A549 (cell line): ENCODE measurements around the gene SRGAP1.

Experiments used
- ESRRA ChIP-seq: fragments of 150-350 bp; IDR thresholded peaks from 2 replicates; pipeline ENCODE4 v1.6.1; 2014; ENCODE audit warnings: mild to moderate bottlenecking, low read length, borderline replicate concordance
- JUN ChIP-seq, 2 experiments: fragments of >200 bp; sonication (Bioruptor Twin); formaldehyde crosslinking; IDR thresholded peaks; 2 replicates in 1 of 2; 3 replicates in 1 of 2; pipeline ENCODE4 v1.6.1; 2016 to 2017
- POLR2A ChIP-seq: IDR thresholded peaks from 2 replicates; pipeline ENCODE4 v1.6.1; 2012; ENCODE audit warnings: mild to moderate bottlenecking, low read length
- POLR2AphosphoS2 ChIP-seq: conservative IDR thresholded peaks from 2 replicates; pipeline ENCODE4 v1.6.1; 2012; ENCODE audit warnings: low read length, improper control_type of control experiment, inconsistent platforms
- TF ChIP-seq, protein P1 (sequence below): fragments of >200 bp; sonication (Bioruptor Twin); formaldehyde crosslinking; IDR thresholded peaks from 3 replicates; pipeline ENCODE4 v1.5.1; 2016
- TF ChIP-seq, protein P2 (sequence below): fragments of 450-650 bp; IDR thresholded peaks from 2 replicates; pipeline ENCODE4 v1.6.1; 2014; ENCODE audit warnings: antibody characterized with exemption

DNA sequence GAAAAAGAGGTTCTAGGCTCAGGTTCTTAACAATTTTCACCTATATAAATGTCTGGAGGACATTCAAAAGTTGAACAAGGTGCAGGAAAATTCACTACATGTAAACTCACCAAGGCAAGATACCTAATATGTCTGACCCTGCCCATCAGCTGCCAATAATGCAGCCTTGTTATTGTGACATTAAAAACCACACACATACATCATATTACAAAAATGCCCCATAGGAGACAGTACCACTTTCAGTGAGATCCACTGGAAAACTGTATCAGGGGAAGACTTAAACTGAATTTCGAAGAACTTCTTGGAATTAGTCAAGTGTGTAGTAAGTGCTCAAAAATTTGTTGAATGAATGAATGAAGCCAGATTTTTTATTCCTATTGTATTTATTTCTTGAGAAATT, 294.5 kb downstream of the SRGAP1 start:
- no peak for TF ChIP-seq ESRRA
- TF ChIP-seq, protein P1, sequence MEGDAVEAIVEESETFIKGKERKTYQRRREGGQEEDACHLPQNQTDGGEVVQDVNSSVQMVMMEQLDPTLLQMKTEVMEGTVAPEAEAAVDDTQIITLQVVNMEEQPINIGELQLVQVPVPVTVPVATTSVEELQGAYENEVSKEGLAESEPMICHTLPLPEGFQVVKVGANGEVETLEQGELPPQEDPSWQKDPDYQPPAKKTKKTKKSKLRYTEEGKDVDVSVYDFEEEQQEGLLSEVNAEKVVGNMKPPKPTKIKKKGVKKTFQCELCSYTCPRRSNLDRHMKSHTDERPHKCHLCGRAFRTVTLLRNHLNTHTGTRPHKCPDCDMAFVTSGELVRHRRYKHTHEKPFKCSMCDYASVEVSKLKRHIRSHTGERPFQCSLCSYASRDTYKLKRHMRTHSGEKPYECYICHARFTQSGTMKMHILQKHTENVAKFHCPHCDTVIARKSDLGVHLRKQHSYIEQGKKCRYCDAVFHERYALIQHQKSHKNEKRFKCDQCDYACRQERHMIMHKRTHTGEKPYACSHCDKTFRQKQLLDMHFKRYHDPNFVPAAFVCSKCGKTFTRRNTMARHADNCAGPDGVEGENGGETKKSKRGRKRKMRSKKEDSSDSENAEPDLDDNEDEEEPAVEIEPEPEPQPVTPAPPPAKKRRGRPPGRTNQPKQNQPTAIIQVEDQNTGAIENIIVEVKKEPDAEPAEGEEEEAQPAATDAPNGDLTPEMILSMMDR: no peak
- no peak for TF ChIP-seq POLR2A
- no peak for TF ChIP-seq POLR2AphosphoS2
- TF ChIP-seq, protein P2, sequence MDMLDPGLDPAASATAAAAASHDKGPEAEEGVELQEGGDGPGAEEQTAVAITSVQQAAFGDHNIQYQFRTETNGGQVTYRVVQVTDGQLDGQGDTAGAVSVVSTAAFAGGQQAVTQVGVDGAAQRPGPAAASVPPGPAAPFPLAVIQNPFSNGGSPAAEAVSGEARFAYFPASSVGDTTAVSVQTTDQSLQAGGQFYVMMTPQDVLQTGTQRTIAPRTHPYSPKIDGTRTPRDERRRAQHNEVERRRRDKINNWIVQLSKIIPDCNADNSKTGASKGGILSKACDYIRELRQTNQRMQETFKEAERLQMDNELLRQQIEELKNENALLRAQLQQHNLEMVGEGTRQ: no peak
- no peak for TF ChIP-seq JUN (IDR thresholded peaks at IDR 0.05)
